ENCODE measurements around the gene PSMC3IP.
A peak's percentile ranks its signal among the peaks of the same experiment; 100 is the strongest.
"Not testable (repeated sequence)": the region's sequence is repeated elsewhere in the genome, so short reads cannot be mapped to it uniquely, and the experiment has no call there.

PSMC3IP gene

DNA sequence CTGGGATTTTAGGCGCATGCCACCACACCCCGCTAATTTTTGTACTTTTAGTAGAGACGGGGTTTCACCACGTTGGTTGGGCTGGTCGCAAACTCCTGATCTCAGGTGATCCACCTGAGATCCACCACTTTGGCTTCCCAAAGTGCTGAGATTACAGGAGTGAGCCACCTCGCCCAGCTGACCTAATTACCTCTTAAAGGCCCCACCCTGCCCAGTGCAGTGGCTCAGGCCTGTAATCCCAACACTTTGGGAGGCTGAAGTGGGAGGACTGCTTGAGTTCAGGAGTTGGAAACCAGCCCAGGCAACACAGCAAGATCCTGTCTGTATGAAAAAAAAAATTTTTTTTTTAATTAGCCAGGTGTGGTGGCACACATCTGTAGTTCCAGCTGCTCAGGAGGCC is 18.5 kb downstream of the PSMC3IP start:
- no peak for DNase-seq

DNA sequence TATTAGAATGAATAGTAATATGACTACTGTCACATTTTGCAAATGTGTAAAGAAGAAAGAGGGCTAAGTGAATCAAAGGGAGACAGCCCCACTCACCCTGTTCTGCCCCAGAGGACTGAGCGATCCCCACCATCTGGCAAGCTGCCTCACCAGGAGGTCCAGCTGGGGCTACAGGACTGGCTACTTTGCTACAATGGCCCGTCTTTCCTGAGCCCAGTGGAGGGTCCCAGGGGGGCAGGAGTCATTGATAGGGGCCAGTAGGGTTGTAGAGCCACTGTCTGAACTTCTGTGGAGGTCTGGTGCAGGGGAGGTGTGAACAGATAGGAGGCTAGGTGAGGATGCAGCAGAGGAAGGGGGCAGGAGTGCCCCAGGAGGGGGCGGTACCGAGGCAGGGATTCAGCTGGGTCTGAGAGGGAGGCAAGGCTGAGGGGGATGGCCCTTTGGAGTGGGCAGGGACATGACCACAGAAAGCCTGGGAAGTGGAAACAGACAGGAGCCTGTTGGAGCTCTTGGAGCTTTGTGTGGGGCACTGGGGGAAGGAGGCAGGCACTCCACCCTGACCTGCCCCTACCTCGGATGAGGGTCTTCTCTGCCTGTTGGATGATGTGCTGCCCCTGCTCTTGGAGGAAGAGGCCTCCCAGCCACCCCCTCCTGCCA is 21.4 kb downstream of the PSMC3IP start:
- DNase-seq: not testable (repeated sequence)

DNA sequence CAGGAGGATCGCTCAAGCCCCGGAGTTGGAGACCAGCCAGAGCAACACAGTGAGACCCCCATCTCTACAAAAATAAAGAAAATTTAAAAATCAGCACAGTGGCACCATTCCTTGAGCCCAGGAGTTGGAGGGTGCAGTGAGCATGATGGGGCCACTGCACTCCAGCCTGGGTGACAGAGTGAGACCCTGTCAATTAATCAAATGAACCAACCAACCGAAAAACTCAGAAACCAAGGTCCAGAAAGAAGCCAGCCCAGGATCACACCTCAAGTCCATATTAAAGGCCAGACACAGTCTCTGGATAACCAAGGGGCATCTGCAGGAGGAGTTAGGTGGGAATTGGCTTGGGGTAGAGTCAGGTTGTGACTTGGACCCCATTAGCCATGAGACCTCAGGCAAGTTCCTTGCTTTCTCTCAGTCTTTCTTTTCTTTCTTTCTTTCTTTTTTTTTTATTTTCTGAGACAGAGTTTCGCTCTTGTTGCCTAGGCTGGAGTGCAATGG is 22.4 kb downstream of the PSMC3IP start:
- DNase-seq: no peak

DNA sequence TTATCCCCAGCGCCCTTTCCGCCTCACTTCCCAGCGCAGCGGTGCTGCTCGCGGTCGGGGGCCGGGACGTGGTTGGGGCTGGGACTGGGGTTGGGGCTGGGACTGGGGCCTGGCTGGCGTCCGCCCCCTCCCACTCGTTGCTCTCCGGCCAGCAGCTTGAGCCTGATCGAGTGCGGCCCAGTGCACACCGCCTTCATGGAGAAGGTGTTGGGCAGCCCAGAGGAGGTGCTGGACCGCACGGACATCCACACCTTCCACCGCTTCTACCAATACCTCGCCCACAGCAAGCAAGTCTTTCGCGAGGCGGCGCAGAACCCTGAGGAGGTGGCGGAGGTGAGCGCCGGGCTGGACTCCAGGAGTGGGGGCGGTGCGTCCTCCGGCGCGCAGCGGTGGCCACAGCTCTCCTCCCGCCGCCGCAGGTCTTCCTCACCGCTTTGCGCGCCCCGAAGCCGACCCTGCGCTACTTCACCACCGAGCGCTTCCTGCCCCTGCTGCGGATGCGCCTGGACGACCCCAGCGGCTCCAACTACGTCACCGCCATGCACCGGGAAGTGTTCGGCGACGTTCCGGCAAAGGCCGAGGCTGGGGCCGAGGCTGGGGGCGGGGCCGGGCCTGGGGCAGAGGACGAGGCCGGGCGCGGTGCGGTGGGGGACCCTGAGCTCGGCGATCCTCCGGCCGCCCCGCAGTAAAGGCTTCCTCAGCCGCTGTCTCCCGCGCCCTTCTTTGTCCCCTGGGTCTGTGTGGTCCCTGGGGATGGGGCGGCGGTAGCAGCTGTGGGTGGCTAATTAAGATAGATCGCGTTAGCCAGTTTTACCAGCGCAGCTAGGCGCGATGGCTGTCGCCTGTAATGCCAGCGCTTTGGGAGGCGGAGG is 23.0 kb downstream of the PSMC3IP start:
- DNase-seq: peak; percentile 76

DNA sequence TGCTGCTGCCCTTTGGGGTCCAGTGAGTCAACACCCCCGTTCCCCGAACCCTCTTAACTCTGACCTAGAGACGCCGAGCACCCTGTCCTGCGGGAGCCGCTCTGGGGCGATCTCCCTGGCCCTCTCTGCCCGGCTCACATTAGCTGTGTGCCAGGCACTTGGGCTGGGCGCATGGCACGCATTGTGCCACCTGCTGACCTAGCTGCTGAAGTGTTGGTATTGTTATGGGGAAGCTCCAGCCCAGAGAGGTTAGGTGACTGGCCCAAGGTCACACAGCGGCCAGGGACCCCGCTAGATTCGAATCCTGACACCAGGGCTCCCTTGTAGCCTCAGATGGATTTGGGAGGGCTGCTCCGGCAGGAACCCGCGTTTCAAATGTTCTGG is 23.7 kb downstream of the PSMC3IP start:
- DNase-seq: no peak

DNA sequence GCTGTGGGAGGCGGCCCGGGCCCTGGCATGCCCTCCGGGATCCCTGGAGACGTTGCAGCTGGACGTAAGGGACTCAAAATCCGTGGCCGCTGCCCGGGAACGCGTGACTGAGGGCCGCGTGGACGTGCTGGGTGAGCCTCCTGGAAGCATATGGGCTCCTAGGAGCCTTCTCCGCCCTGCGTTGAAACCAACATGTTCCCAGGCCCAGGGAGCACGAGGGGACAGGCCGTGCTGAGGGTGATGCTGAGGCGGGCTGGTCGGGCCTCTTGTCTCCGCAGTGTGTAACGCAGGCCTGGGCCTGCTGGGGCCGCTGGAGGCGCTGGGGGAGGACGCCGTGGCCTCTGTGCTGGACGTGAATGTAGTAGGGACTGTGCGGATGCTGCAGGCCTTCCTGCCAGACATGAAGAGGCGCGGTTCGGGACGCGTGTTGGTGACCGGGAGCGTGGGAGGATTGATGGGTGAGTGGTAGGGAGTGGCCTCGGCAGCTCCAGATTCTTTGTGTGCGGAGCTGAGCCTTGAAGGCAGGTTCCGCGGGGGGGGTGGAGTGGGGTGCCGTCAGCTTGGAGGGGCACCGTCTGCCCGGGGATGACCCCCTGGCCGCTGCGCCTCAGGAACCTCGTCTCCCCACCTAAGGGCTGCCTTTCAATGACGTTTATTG is 24.2 kb downstream of the PSMC3IP start:
- no peak for DNase-seq

DNA sequence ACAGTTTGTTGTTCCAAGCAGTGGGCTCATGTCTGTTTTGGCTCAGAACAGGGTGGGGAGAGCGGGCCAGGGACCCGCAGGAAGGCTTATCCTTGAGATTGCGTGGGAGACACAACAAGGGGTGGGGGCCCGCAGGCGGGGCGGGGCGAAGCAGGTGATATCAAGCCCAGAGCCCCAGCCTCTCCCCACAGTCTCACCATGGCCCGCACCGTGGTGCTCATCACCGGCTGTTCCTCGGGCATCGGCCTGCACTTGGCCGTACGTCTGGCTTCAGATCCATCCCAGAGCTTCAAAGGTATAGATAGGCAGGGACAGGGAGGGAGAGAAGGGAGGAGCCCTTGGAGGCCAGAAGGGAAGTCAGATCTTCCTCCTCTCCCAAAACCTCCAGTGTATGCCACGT is 24.8 kb downstream of the PSMC3IP start, which contains the start of gene HSD17B1:
HSD17B1 (plus strand) TSS at position 188 of the 400 bp plus-strand sequence; CDS start at position 199, 11 bp downstream.
- not testable (repeated sequence) for DNase-seq

- DNase-seq: no peak
These were observed 28.4 kb downstream of the PSMC3IP start for GRCh38 chr17:42548993-42549755.

- no peak for DNase-seq
These were observed 29.3 kb downstream of the PSMC3IP start for GRCh38 chr17:42548070-42548837.

DNA sequence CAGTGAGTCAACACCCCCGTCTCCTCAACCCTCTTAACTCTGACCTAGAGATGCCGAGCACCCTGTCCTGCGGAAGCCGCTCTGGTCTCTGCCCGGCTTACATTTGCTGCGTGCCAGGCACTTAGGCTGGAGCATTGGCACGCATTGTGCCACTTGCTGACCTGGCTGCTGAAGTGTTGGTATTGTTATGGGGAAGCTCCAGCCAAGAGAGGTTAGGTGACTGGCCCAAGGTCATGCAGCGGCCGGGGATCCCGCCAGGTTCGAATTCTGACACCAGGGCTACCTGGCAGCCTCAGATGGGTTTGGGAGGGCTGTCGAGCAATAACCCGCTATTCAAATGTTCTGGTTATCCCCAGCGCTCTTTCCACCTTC is 29.8 kb downstream of the PSMC3IP start:
- no peak for DNase-seq

GRCh38 chr17:42547001-42547461 is 30.5 kb downstream of the PSMC3IP start:
- no peak for DNase-seq

DNA sequence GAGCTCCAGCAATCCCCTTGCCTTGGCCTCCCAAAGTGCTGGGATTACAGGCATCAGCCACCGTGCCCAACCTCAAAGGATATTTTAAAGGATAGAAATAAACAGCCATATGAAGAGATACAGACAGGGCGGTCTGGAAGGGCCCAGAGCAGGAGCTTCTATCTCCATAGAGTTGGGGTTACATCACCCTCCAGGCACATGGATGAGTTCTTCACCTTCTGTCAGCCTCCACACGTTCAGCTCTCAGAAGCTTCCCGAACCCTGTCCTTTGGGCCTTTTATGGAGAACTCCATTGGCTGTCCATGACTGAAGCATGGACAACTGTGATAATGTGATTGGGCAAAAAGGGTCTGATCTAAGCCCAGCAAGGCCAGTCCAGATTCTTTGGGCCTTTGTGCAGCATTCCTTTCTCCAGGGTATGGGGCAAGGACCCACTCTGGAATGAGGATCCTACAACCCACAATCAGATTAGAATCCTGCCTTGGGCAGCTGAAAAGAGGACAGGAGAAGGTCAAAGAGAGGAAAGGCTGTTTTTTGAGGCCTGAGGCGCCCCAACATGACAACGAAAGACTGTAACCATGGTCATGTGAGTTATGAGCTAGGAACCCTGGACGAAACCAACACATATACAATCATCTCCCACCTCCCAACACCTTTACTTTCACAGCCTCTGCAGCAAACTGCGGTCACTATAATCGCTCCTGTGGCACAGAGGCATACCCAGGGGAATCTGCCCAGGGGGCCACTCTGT is 31.6 kb downstream of the PSMC3IP start:
- not testable (repeated sequence) for DNase-seq

DNA sequence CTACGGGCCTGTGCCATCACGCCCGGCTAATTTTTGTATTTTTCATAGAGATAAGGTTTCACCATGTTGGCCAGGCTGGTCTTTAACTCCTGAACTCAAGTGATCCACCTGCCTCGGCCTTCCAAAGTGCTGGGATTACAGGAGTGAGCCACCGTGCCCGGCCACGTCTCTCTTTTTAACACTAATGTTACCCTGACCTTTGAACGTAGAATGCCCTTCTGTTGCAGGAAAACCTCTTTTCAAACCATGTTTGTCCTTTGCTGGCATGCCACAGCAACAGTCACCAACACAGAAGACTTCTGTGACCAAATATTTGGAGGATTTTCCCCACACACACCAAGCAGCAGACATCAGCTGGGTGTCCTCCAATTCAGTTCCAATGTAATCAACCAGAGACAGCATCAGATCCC is 32.6 kb downstream of the PSMC3IP start:
- no peak for DNase-seq

DNA sequence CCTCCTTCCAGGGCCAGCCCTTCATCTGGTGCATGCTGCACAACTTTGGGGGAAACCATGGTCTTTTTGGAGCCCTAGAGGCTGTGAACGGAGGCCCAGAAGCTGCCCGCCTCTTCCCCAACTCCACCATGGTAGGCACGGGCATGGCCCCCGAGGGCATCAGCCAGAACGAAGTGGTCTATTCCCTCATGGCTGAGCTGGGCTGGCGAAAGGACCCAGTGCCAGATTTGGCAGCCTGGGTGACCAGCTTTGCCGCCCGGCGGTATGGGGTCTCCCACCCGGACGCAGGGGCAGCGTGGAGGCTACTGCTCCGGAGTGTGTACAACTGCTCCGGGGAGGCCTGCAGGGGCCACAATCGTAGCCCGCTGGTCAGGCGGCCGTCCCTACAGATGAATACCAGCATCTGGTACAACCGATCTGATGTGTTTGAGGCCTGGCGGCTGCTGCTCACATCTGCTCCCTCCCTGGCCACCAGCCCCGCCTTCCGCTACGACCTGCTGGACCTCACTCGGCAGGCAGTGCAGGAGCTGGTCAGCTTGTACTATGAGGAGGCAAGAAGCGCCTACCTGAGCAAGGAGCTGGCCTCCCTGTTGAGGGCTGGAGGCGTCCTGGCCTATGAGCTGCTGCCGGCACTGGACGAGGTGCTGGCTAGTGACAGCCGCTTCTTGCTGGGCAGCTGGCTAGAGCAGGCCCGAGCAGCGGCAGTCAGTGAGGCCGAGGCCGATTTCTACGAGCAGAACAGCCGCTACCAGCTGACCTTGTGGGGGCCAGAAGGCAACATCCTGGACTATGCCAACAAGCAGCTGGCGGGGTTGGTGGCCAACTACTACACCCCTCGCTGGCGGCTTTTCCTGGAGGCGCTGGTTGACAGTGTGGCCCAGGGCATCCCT is 34.1 kb downstream of the PSMC3IP start:
- no peak for DNase-seq

GRCh38 chr17:42541041-42541833 is 36.3 kb downstream of the PSMC3IP start:
- DNase-seq: no peak

- not testable (repeated sequence) for DNase-seq
These were observed 37.0 kb downstream of the PSMC3IP start for GRCh38 chr17:42540558-42540957.

DNA sequence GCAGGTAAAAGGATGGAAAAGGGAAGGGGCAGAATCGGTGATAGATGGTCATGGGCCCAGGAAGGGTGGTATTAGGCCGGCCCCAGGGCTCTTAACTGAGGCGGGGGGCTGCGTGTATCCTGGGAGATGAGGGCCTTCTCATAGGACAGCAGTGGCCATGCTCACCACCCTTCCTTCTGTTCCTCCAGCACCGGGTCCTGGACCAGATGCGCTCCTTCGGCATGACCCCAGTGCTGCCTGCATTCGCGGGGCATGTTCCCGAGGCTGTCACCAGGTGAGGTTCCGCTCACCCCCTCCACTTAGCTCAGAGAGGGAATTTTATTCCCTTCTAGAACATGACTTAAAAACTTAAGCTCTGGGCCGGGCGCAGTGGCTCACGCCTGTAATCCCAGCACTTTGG is 39.0 kb downstream of the PSMC3IP start:
- DNase-seq: no peak

DNA sequence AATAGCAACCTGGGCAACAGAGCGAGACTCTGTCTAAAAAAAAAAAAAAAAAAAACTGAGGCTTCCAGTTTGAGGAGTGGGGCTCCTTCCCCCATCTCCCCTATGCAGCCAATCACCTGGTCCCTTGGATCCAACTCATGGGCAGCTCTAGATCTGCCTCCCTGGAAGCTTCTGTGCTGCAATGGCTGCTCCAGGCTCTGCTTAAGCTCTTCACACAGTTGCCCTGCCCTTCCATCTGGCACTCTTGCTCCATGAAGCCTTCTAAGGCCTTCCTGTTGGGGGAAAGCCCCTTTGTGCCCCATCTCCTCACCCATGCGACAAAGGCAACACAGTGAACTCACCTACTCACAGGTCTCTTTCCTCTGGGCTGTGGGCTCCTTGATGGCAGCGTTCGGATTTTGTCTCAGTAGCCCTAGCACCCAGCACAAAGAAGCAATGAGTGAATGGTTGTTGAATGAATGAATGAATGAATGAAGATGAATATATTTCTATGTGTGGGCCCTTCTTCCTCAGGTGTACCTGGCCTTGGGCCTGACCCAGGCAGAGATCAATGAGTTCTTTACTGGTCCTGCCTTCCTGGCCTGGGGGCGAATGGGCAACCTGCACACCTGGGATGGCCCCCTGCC is 39.6 kb downstream of the PSMC3IP start:
- no peak for DNase-seq
